Regular cardiac myocyte (primary cell): ENCODE data around the gene ZNF556. TPM values are rescaled to one million over a fixed set of nuclear protein-coding genes. Genes with fewer than 3 reads are reported as not detected.

ENCODE experiments used
- total RNA-seq: library from RNA; depleted of rRNA; stranded (reverse); fragments of >200 nt; gene quantifications from 2 replicates; pipeline ENCODE4 v1.2.3, GENCODE V29; 2014

The ZNF556 gene
- total RNA-seq = 0.58 and 1.4 TPM in 2 replicates

GRCh38 chr19:2867025-2867991 lies at the start of gene ZNF556:
Gene ZNF556, plus strand, starts transcription at chr19:2867335. Its CDS starts 87 bp downstream, at chr19:2867422.

GRCh38 chr19:2819540-2820111 lies 47.5 kb upstream of the ZNF556 start, which contains the start of gene ZNF554:
Gene ZNF554, plus strand, starts transcription at chr19:2819868. Its CDS starts 204 bp downstream, at chr19:2820072.

GRCh38 chr19:2840794-2841791 lies 26.0 kb upstream of the ZNF556 start, which contains the start of gene ZNF555:
Gene ZNF555, plus strand, starts transcription at chr19:2841475. Its CDS starts 98 bp downstream, at chr19:2841573.

GRCh38 chr19:2900296-2901252 lies 33.4 kb downstream of the ZNF556 start, which contains the start of gene ZNF57:
Gene ZNF57, plus strand, starts transcription at chr19:2900928. Its CDS starts 118 bp downstream, at chr19:2901046.

Other genes starting within 250 kb of the ZNF556 start
- gene GNG7, start 164.6 kb upstream of the ZNF556 start, total RNA-seq = under 0.01 TPM in 2 replicates
- 0.19 and 0.85 TPM in 2 replicates for gene DIRAS1, start 146.0 kb upstream of the ZNF556 start, total RNA-seq
- 24.5 and 31.4 TPM in 2 replicates for gene SLC39A3, start 127.3 kb upstream of the ZNF556 start, total RNA-seq
- gene SGTA, start 84.1 kb upstream of the ZNF556 start, total RNA-seq = 24.2 and 52.0 TPM in 2 replicates
- 45.4 and 161 TPM in 2 replicates for gene THOP1, start 81.8 kb upstream of the ZNF556 start, total RNA-seq
- gene ZNF554, start 47.5 kb upstream of the ZNF556 start, total RNA-seq = 1.9 and 6.5 TPM in 2 replicates
- 5.2 and 6.8 TPM in 2 replicates for gene ZNF555, start 25.9 kb upstream of the ZNF556 start, total RNA-seq
- gene ZNF57, start 33.6 kb downstream of the ZNF556 start, total RNA-seq = 5.2 and 5.6 TPM in 2 replicates
- 2.3 and 4.2 TPM in 2 replicates for gene ZNF77, start 77.6 kb downstream of the ZNF556 start, total RNA-seq
- 0.77 and 1.7 TPM in 2 replicates for gene TLE6, start 110.2 kb downstream of the ZNF556 start, total RNA-seq
- 0.58 and 3.4 TPM in 2 replicates for gene TLE2, start 161.9 kb downstream of the ZNF556 start, total RNA-seq
- gene TLE5, start 195.2 kb downstream of the ZNF556 start, total RNA-seq = 73.0 and 113 TPM in 2 replicates
- 68.8 and 112 TPM in 2 replicates for gene GNA11, start 227.0 kb downstream of the ZNF556 start, total RNA-seq